Calu3 (cell line): ENCODE data around the gene PTPN1. TPM values are rescaled to one million over a fixed set of nuclear protein-coding genes. Genes with fewer than 3 reads are reported as not detected.
"Not testable (repeated sequence)": the region's sequence is repeated elsewhere in the genome, so short reads cannot be mapped to it uniquely, and the experiment has no call there.

Experiments
- BruUV-seq: library from RNA; stranded (reverse); fragments of 400-500 nt; replicated peaks from 2 replicates; lab custom pipeline; 2021; lab: Mats Ljungman, UMichigan
- CTCF ChIA-PET: fragments of 300-600 bp; sonication (Branson Sonifier 250); formaldehyde crosslinking; loops from one replicate; lab custom pipeline; 2022; ENCODE audit warnings: antibody characterized with exemption; lab: Charles Lee
- DNase-seq: peaks from one replicate; pipeline ENCODE4 v3.0.0; 2022
- H3K27ac Mint-ChIP-seq: one replicate; pipeline ENCODE4 v1.8.0; 2022; ENCODE audit warnings: mixed read lengths; ENCODE audit not compliant: unreplicated experiment
- H3K27me3 Mint-ChIP-seq: one replicate; pipeline ENCODE4 v1.8.0; 2022; ENCODE audit warnings: mixed read lengths; ENCODE audit not compliant: unreplicated experiment
- H3K36me3 Mint-ChIP-seq: one replicate; pipeline ENCODE4 v1.8.0; 2022; ENCODE audit warnings: mild to moderate bottlenecking, moderate library complexity, mixed read lengths; ENCODE audit not compliant: insufficient read depth, unreplicated experiment
- H3K4me1 Mint-ChIP-seq: one replicate; pipeline ENCODE4 v1.8.0; 2022; ENCODE audit warnings: mild to moderate bottlenecking, low read depth, mixed read lengths; ENCODE audit not compliant: unreplicated experiment
- H3K4me3 Mint-ChIP-seq: one replicate; pipeline ENCODE4 v1.8.0; 2022; ENCODE audit warnings: mild to moderate bottlenecking, low read depth, moderate library complexity, mixed read lengths; ENCODE audit not compliant: unreplicated experiment
- H3K9me3 Mint-ChIP-seq: one replicate; pipeline ENCODE4 v1.8.0; 2022; ENCODE audit warnings: low read depth, mixed read lengths; ENCODE audit not compliant: unreplicated experiment
- CTCF ChIP-seq: fragments of 200-600 bp; IDR thresholded peaks from one replicate; pipeline ENCODE4 v1.8.0; 2022; ENCODE audit warnings: antibody characterized with exemption; ENCODE audit not compliant: unreplicated experiment
- intact Hi-C: fragments of 100-400 bp; cut with micrococcal nuclease; formaldehyde crosslinking; loops from one replicate; pipeline ENCODE4 v1.10.0; 2022; ENCODE audit not compliant: unreplicated experiment
- total RNA-seq: library from RNA; stranded (reverse); gene quantifications from 2 replicates; pipeline ENCODE4 v1.2.3, GENCODE V29; 2022

Gene PTPN1
- total RNA-seq, 1 experiment from 2014 or later: 58.5 TPM

GRCh38 chr20:50595988-50596693 is 86.0 kb downstream of the PTPN1 start:
- BruUV-seq: no TSS peak
- H3K27ac Mint-ChIP-seq: peak overlapping the region; percentile 46

GRCh38 chr20:50596694-50597021 is 86.5 kb downstream of the PTPN1 start:
- no peak for TF ChIP-seq CTCF
- Mint-ChIP-seq H3K4me3 (peak overlapping the region; percentile 18), H3K4me1 (peaks cover 30% of the 10 kb centered on the region), H3K9me3 (no peaks in the 10 kb centered on the region), H3K27ac (peak overlapping the region; percentile 46), H3K27me3 (peaks cover 20% of the 10 kb centered on the region), H3K36me3 (peaks cover 59% of the 10 kb centered on the region)
- no TSS peak for BruUV-seq
- CTCF ChIA-PET: interaction anchor here (0.6 to 2.1 kb wide), 3 partner anchors 29 to 148 kb away, joined by 5 to 6 read pairs (median 6); no protein-coding TSS in a partner anchor
- intact Hi-C loops: no loop called here
- no peak for DNase-seq

More at GRCh38 chr20:50595988-50596693, 86.0 kb downstream of the PTPN1 start:
- no peak for TF ChIP-seq CTCF
- Mint-ChIP-seq H3K4me1 (peaks cover 30% of the 10 kb centered on the region), H3K27me3 (peaks cover 20% of the 10 kb centered on the region), H3K9me3 (no peaks in the 10 kb centered on the region), H3K4me3 (peak overlapping the region; percentile 18), H3K36me3 (peaks cover 63% of the 10 kb centered on the region)
- intact Hi-C loops: no loop called here
- CTCF ChIA-PET: interaction anchor here (0.6 to 2.1 kb wide), 3 partner anchors 29 to 148 kb away, joined by 5 to 6 read pairs (median 6); no protein-coding TSS in a partner anchor
- no peak for DNase-seq

GRCh38 chr20:50597406-50597969 is 87.3 kb downstream of the PTPN1 start:
- BruUV-seq: no TSS peak
- Mint-ChIP-seq H3K27me3 (peaks cover 20% of the 10 kb centered on the region), H3K27ac (no peak overlapping the region), H3K4me3 (no peak overlapping the region), H3K36me3 (peaks cover 53% of the 10 kb centered on the region), H3K4me1 (peaks cover 30% of the 10 kb centered on the region), H3K9me3 (no peaks in the 10 kb centered on the region)
- intact Hi-C loops: no loop called here
- TF ChIP-seq CTCF: no peak
- no peak for DNase-seq
- CTCF ChIA-PET: interaction anchor here (0.8 kb wide), 1 partner anchor 152 kb away, joined by 3 read pairs; no protein-coding TSS in a partner anchor

- CTCF ChIA-PET: interaction anchor here (0.8 kb wide), 1 partner anchor 151 kb away, joined by 3 read pairs; no protein-coding TSS in a partner anchor
- H3K4me1 Mint-ChIP-seq: peaks cover 30% of the 10 kb centered on the region
- intact Hi-C loops: no loop called here
- H3K27me3 Mint-ChIP-seq: peaks cover 20% of the 10 kb centered on the region
- no peaks in the 10 kb centered on the region for H3K9me3 Mint-ChIP-seq
- H3K4me3 Mint-ChIP-seq: no peak overlapping the region
- no peak for TF ChIP-seq CTCF
- no peak overlapping the region for H3K27ac Mint-ChIP-seq
- no TSS peak for BruUV-seq
- DNase-seq: no peak
- H3K36me3 Mint-ChIP-seq: peaks cover 50% of the 10 kb centered on the region
These were observed 87.9 kb downstream of the PTPN1 start for GRCh38 chr20:50598074-50598473.

- H3K36me3 Mint-ChIP-seq: peaks cover 46% of the 10 kb centered on the region
- BruUV-seq, intact Hi-C loops, H3K27ac Mint-ChIP-seq, H3K9me3 Mint-ChIP-seq, H3K4me3 Mint-ChIP-seq, DNase-seq: not testable (repeated sequence)
- CTCF ChIA-PET: interaction anchor here (0.5 to 0.7 kb wide), 3 partner anchors 19 to 96 kb away, joined by 3 to 5 read pairs (median 4); no protein-coding TSS in a partner anchor
- peaks cover 30% of the 10 kb centered on the region for H3K4me1 Mint-ChIP-seq
- H3K27me3 Mint-ChIP-seq: peaks cover 20% of the 10 kb centered on the region
These were observed 88.6 kb downstream of the PTPN1 start for GRCh38 chr20:50598768-50599167.
